ENCODE measurements around the gene SYNC.
"Not testable (repeated sequence)": the region's sequence is repeated elsewhere in the genome, so short reads cannot be mapped to it uniquely, and the experiment has no call there.

SYNC gene

DNA sequence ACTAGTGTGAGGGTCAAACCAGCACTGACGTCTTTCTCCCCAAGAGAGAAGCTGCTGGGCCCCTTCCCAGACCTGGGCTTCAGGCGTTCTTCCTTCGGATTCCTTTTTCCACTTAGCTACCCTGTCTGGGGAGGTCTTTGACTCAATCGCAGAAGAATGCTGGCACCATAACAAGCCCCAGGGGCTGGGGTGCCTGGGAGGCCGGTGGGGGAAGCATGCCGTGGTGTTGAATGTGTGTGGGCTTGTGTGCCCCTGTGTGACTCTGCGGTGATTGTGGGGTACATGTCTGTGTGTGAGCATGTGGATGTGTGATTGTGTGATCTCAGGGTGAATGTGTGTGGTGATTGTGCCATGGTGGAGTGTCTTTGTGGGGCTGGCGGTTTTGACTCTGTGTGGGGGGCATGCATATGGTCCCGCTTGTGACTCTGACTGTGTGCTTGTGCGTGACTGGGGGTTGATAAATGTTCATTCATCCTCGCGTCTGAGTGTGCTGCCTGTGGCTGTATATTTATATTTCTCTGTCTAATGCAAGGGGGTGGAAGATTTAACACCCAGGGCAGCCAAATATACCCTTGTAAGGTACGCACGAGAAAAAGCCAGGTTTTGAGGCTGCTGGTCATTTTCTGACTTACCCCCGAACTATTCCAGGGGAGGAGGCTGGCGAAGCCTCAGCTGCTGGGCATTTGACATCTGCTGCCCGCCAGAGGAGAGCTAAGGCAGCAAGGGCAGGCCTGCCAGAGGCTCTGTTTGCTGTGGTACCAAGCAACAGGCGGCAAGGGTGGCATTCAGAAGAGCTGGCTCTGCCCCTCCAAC lies 1.1 kb upstream of the SYNC start:
- peak overlapping the region; percentile 70 for H3K4me3 ChIP-seq (ENCODE audit: low read depth, low read length)
- TF ChIP-seq, protein P1, sequence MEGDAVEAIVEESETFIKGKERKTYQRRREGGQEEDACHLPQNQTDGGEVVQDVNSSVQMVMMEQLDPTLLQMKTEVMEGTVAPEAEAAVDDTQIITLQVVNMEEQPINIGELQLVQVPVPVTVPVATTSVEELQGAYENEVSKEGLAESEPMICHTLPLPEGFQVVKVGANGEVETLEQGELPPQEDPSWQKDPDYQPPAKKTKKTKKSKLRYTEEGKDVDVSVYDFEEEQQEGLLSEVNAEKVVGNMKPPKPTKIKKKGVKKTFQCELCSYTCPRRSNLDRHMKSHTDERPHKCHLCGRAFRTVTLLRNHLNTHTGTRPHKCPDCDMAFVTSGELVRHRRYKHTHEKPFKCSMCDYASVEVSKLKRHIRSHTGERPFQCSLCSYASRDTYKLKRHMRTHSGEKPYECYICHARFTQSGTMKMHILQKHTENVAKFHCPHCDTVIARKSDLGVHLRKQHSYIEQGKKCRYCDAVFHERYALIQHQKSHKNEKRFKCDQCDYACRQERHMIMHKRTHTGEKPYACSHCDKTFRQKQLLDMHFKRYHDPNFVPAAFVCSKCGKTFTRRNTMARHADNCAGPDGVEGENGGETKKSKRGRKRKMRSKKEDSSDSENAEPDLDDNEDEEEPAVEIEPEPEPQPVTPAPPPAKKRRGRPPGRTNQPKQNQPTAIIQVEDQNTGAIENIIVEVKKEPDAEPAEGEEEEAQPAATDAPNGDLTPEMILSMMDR (conservative IDR thresholded peaks at IDR 0.05; ENCODE audit: low read depth, low read length), result no peak
- peak; percentile 95 for DNase-seq (ENCODE audit: low read depth)

DNA sequence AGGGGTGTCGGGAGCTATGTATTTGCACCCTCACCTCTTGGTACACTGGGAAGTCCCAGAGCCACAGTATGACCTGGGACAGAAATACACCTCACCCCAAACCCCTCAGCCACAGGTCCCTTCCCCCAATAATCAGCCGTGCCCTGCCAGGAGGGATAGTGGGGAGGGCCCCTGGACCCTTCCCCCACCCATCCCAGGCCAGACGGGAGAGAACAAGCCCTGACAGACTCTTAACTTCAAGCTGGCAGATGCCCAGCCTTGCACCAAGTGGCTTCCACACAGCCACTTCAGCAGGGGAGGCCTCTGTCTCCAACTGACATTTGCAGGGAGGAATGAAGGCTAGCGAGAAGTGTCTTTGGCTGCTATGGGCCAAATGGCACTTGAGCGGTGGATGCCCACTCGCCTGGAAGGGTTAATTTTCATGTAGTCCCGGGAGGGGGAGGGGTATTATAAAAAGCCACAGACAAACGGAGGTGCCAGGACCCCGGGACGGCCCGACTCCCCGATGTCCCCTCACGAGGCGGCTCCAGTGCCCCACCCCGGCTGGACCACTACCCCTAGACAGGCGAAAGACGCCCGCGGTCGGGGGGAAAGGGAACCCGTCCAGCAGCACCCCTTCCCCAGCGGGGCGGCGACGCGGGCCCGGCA lies 495 bp downstream of the SYNC start:
- DNase-seq (ENCODE audit: low read depth), result peak; percentile 24
- TF ChIP-seq, protein P1 (conservative IDR thresholded peaks at IDR 0.05; ENCODE audit: low read depth, low read length), result no peak
- peak overlapping the region; percentile 70 for H3K4me3 ChIP-seq (ENCODE audit: low read depth, low read length)

DNA sequence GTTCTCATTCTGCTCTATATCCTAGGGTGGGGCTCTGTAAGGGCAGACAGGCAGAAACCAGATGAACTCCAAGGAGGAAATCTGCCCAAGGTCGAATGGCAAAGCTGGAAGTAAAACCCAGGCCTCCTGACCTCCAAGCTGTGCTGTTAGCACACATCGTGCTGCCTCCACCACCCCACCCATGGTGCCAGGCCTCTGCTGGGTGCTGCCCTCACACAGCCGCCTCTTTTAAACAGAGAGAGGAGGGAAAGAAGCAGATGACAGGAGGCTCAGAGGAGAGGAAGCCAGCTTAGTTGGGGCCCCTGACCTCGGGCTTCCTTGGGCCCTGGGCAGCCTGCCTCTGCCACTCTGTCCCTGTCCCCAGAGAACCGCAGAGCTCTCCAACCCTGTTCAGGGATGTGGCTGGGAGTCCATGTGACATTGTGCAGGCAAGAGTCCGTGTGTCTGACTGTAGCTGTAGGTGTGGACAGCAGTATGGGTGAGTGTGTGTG lies 1.1 kb downstream of the SYNC start:
- no peak for DNase-seq (ENCODE audit: low read depth)
- TF ChIP-seq, protein P1 (conservative IDR thresholded peaks at IDR 0.05; ENCODE audit: low read depth, low read length), result no peak
- H3K4me3 ChIP-seq (ENCODE audit: low read depth, low read length), result peak overlapping the region; percentile 70

DNA sequence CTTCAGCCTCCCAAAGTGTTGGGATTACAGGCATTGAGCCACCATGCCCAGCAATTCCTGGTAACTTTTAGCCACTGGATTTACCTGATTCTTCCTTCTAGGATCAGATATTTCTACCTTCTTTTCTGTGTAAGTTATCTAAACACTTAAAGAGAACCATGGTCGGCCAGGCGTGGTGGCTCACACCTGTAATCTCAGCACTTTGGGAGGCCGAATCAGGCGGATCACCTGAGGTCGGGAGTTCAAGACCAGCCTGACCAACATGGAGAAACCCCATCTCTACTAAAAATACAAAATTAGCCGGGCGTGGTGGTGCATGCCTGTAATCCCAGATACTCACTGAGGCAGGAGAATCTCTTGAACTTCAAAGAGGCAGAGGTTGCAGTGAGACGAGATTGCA lies 5.6 kb downstream of the SYNC start:
- not testable (repeated sequence) for H3K4me3 ChIP-seq (ENCODE audit: low read depth, low read length); DNase-seq (ENCODE audit: low read depth)

DNA sequence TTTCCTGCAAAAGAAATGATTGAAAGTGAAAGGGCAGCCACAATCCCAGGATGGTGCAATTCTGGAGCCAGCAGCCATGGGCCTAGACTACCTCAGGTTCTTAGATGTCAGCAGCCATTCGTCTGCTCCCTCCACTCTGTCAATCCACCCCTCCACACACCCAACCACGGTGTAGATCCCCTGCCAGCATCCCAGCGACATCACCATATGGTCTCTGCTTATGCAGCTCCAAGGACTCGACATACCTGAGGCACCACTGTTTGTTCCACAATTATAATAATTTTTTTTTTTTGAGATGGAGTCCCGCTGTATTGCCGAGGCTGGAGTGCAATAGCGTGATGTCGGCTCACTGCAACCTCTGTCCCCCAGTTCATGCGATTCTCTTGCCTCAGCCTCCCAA lies 6.5 kb downstream of the SYNC start:
- H3K4me3 ChIP-seq (ENCODE audit: low read depth, low read length), result no peak overlapping the region
- TF ChIP-seq, protein P1 (conservative IDR thresholded peaks at IDR 0.05; ENCODE audit: low read depth, low read length), result no peak
- DNase-seq (ENCODE audit: low read depth), result no peak

DNA sequence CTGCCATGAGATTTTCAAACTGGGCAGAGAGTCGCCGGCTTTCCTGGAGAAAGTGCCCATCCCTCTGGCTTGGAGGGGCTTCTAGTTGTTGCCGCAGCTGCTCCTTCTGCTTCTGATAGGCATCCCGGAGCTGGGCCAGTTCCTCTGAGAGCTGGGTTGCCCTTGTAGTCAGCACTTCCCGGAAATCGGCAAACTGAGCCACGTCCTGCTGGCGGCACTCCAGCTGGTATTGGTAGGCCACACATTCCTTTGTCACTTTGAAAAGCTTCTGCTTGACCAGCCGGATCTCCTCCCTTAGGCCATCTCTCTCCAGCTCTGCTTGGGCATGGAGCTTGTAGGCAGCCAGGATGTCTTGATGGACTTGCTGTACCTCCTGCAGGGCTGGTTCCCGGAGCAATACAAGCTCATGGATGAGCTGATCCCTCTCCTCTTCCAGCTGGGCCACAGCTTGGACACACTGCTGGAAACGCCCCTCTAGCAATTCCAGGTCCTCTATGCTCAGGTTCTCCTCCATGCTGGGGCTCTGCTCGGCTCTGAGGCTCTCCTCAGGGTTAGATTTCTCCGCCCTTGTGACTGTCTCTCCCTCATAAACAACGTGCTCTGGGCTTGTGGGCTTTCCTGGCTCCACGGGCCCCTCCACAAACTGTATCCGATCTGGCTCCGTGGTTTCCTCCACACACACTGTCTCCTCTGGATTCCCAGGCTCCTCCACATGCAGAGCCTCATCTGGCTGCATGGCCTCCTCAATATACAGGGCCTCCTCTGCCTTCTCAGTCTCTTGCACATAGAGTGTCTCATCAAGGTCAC lies 7.3 kb downstream of the SYNC start:
- peak; percentile 60 for DNase-seq (ENCODE audit: low read depth)
- no peak overlapping the region for H3K4me3 ChIP-seq (ENCODE audit: low read depth, low read length)
- TF ChIP-seq, protein P1 (conservative IDR thresholded peaks at IDR 0.05; ENCODE audit: low read depth, low read length), result no peak

Measured in choroid plexus epithelial cell (primary cell).